HEK293 (cell line): ENCODE data around the gene ARHGAP1.

Source experiments
- ZBTB1 ChIP-seq: fragments of 450-650 bp; formaldehyde crosslinking; IDR thresholded peaks from 2 replicates; pipeline ENCODE4 v1.5.1; 2016; ENCODE audit warnings: missing biosample characterization, missing genetic modification characterization
- ZFP3 ChIP-seq: fragments of 450-650 bp; formaldehyde crosslinking; IDR thresholded peaks from 2 replicates; pipeline ENCODE4 v1.5.1; 2016; ENCODE audit warnings: low read depth, missing biosample characterization, missing genetic modification characterization
- ZNF391 ChIP-seq: fragments of 450-650 bp; formaldehyde crosslinking; IDR thresholded peaks from 2 replicates; pipeline ENCODE4 v1.5.1; 2016; ENCODE audit warnings: low read depth, missing biosample characterization, missing genetic modification characterization, borderline replicate concordance

DNA sequence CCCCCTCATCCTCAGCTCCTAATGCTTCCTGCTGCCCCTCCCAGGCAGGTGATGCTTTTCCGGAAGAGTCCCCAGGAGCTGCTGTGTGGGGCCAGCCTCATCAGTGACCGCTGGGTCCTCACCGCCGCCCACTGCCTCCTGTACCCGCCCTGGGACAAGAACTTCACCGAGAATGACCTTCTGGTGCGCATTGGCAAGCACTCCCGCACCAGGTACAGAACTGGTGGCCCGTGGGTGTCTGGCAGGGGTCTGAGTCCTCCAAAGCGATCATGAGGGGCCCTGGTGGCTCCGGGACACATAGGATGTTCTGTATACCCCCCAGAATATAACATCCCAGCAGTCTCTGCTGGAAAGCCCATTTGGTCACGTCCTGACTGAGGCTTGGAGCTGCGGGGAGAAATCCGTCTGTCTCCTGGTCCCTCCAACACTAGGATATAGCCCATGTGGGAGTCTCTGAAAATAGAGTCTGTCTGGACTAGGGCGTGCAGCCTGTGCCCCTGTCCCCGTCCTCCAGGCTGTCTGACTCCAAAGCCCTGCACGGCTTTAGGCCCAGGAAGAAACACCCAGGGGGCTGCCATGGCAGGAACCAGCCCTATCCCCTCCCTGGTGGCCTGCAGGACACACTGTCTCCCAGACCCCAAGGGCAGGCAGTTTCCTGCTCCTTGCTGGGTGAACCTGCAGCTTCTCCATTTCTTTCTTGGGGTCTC is 27.7 kb upstream of the ARHGAP1 start:
- no peak for TF ChIP-seq ZBTB1 (tag by site-specific recombination)
- no peak for TF ChIP-seq ZNF391 (tag by site-specific recombination)
- no peak for TF ChIP-seq ZFP3 (tag by site-specific recombination)
